ENCODE measurements around the gene GOLGA6L2.
"Not testable (repeated sequence)": the region's sequence is repeated elsewhere in the genome, so short reads cannot be mapped to it uniquely, and the experiment has no call there.

DNA sequence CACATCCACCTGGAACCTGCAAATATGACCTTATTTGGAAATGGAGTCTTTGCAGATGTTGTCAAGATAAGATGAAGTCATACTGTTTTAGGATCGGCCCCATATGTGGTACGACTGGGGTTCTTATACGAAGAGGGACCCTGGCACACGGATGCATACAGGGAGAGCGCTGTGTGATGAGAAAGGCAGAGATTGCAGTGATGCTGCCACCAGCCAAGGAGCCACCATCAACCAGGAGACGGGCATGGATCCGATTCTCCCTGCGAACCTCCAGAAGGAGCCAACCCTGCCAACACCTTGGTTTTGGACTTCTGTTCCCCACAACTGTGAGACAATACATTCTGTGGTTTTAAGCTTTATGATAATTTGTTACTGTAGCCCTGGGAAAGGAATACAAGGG lies 31.2 kb downstream of the GOLGA6L2 start:
- not testable (repeated sequence) for TF ChIP-seq CTCF, POLR2A (IDR thresholded peaks at IDR 0.05)
